BE2C (cell line): ENCODE results near the gene ABTB2.

Source experiments
- DNase-seq: peaks from one replicate; pipeline ENCODE4 v3.0.0-alpha.2; 2020
- H3K27me3 ChIP-seq: fragments of 250-450 bp; sonication (Bioruptor Pico); 2 replicates; pipeline ENCODE4 v1.5.1; 2020; ENCODE audit warnings: mild to moderate bottlenecking
- H3K36me3 ChIP-seq: fragments of 250-450 bp; sonication (Bioruptor Pico); 2 replicates; pipeline ENCODE4 v1.5.1; 2020; ENCODE audit warnings: mild to moderate bottlenecking
- H3K4me1 ChIP-seq: fragments of 250-450 bp; sonication (Bioruptor Pico); 2 replicates; pipeline ENCODE4 v1.5.1; 2020
- H3K4me3 ChIP-seq: 2 replicates; pipeline ENCODE4 v1.5.1; 2011; ENCODE audit warnings: low read depth, low read length
- H3K9me3 ChIP-seq: fragments of 250-450 bp; sonication (Bioruptor Pico); 2 replicates; pipeline ENCODE4 v1.5.1; 2020
- CTCF ChIP-seq: IDR thresholded peaks from 2 replicates; pipeline ENCODE4 v1.5.1; 2012; ENCODE audit warnings: mild to moderate bottlenecking, low read depth, low read length

ABTB2 gene

GRCh38 chr11:34204396-34205279, 153.2 kb downstream of the ABTB2 start:
- H3K36me3 ChIP-seq = no peaks in the 10 kb centered on the region
- DNase-seq = no peak
- no peak for TF ChIP-seq CTCF
- no peaks in the 10 kb centered on the region for H3K9me3 ChIP-seq
- H3K4me3 ChIP-seq = no peak overlapping the region
- no peaks in the 10 kb centered on the region for H3K4me1 ChIP-seq
- no peaks in the 10 kb centered on the region for H3K27me3 ChIP-seq

- no peaks in the 10 kb centered on the region for H3K9me3 ChIP-seq
- H3K4me3 ChIP-seq = no peak overlapping the region
- no peak for DNase-seq
- no peaks in the 10 kb centered on the region for H3K36me3 ChIP-seq
- H3K4me1 ChIP-seq = no peaks in the 10 kb centered on the region
- no peak for TF ChIP-seq CTCF
- H3K27me3 ChIP-seq = no peaks in the 10 kb centered on the region
Measured at GRCh38 chr11:34203377-34203871, 154.4 kb downstream of the ABTB2 start.

- no peak for DNase-seq
- no peaks in the 10 kb centered on the region for H3K27me3 ChIP-seq
- H3K9me3 ChIP-seq = no peaks in the 10 kb centered on the region
- no peak overlapping the region for H3K4me3 ChIP-seq
- TF ChIP-seq CTCF = no peak
- no peaks in the 10 kb centered on the region for H3K36me3 ChIP-seq
- no peaks in the 10 kb centered on the region for H3K4me1 ChIP-seq
Measured at GRCh38 chr11:34201129-34201528, 156.7 kb downstream of the ABTB2 start.

- Histone ChIP-seq H3K36me3 (no peaks in the 10 kb centered on the region), H3K9me3 (no peaks in the 10 kb centered on the region), H3K27me3 (no peaks in the 10 kb centered on the region), H3K4me3 (no peak overlapping the region), H3K4me1 (no peaks in the 10 kb centered on the region)
- DNase-seq = no peak
- no peak for TF ChIP-seq CTCF
Measured at GRCh38 chr11:34199525-34199924, 158.3 kb downstream of the ABTB2 start.

GRCh38 chr11:34198523-34198922, 159.3 kb downstream of the ABTB2 start:
- no peak overlapping the region for H3K4me3 ChIP-seq
- no peaks in the 10 kb centered on the region for H3K36me3 ChIP-seq
- no peaks in the 10 kb centered on the region for H3K27me3 ChIP-seq
- H3K4me1 ChIP-seq = no peaks in the 10 kb centered on the region
- no peaks in the 10 kb centered on the region for H3K9me3 ChIP-seq
- TF ChIP-seq CTCF = no peak
- no peak for DNase-seq

GRCh38 chr11:34197256-34197655, 160.6 kb downstream of the ABTB2 start:
- H3K4me3 ChIP-seq = no peak overlapping the region
- TF ChIP-seq CTCF = no peak
- H3K36me3 ChIP-seq = no peaks in the 10 kb centered on the region
- H3K9me3 ChIP-seq = no peaks in the 10 kb centered on the region
- no peaks in the 10 kb centered on the region for H3K27me3 ChIP-seq
- no peaks in the 10 kb centered on the region for H3K4me1 ChIP-seq
- no peak for DNase-seq
